CD4-positive, alpha-beta T cell treated with Interleukin-4 for 4 hours (primary cell): ENCODE results near the gene KCTD18.

Experiments used
- DNase-seq: peaks from one replicate; pipeline ENCODE4 v3.0.0-alpha.2; 2020

The KCTD18 gene

DNA sequence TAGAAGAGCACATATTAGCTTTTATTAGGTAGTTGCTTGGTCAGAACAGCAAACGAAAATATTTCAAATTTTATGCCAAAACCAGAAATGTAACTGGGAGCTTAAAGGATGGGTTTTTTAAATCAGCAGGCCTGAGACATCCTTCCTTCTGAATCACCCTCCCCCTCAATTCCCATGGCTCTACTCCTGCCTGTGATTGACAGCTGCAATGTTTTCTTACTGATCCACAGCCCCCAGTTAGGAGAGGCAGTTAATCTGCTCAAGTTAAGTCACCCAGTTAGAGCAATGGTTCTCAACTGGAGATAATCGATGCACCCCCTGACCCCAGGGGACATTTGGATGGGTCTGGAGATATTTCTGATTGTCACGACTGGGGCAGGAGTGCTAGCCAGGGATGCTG, 24.9 kb downstream of the KCTD18 start:
- DNase-seq, result no peak

DNA sequence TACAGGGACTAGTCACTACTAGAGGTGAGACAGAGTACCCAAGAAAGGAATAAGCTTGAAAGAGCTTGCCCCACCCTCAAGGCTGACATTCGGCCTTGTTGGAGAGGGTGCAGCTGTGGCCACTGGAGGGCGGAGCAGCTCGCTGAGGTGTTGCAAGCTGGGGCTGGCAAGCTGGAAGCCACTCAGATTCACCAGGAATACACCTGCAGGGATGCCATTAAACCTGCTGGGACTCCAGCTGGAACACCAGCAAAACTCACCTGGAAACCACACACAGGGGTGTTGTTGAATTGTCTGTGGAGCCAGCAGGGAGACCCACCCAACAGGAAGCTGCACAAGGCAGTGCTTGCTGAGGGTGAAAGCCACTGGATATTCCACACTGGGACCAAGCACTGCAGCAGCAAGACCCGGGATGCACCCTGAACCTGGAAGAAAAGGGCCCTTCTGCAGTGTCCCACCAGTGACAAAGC, 26.1 kb downstream of the KCTD18 start:
- DNase-seq, result no peak

DNA sequence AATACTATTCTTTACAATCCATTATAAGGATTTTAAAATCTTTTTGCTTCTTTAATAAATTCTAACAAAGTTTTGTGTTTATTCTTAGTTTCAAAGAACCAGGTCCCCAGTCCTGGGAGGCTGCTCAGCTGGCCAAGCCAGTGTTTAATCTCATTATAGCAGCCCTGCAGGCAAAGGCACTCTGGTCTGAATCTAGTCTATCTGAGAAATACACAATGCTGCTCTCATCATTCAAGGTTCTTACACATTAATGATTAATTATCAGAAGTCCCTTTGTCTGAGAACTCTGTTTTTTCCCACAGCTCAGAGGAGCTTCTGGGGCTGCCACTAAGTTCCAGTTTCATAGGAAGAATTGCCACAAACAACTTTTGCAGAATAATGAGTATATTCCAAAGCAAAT, 27.7 kb downstream of the KCTD18 start:
- DNase-seq, result no peak

DNA sequence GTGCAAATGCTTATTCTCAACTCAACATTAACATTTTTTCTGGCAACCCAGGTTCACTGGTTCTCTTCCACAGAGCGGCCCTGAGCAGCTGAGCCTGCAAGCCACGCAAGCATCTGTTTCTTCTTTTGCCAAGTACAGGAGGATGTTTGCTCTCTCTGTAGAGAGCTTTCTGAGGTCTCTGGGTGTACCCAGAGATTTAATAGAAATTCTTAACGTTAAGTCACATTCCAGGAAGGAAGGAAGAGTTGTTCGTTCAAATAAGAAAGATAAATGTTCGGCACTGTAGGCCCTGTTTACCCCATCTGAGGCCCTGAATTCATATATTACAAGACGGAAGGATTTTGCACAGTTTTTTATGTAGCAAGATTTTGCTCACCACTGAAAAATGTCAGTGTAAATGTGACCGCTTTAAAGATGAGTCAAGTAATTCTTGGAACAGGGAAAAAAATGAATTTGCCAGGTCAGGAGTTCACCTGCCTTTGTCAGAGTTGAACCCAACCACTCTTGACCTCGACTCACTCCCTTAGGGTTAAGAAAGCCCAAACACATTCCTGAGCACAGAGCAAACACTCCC, 30.1 kb downstream of the KCTD18 start:
- DNase-seq, result no peak

DNA sequence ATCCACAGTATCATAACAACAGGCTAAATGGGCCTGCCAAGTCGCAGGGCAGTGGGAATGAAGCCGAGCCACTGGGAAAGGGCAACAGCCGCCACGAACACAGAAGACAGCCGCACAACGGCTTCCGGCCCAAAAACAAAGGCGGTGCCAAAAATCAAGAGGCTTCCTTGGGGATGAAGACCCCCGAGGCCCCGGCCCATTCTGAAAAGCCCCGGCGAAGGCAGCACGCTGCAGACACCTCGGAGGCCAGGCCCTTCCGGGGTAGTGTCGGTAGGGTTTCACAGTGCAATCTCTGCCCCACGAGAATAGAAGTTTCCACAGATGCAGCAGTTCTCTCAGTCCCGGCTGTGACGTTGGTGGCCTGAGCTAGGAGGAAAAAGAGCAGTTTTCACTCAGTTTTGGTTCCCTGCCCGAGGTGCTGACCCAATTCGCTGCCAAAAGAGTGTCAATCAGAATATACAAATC, 32.2 kb downstream of the KCTD18 start:
- DNase-seq, result no peak

DNA sequence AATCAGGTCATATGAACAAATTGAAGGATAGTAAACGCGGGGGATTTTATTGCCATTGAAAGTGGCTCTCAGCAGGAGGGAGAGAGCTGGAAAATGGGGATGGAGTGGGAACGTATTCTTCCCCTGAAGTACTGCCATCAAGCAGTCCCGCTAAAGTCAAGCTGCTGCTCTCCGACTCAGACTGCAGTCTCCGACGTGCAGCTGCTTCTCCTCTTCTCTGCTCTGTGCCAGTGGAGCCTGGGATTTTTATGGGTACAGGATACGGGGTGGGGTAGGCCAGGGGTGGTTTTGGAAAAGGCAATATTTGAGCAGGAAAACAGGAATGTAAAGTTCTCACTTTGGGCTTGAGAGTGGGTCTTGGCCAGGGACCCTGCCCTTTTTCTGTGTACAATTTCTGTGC, 33.0 kb downstream of the KCTD18 start:
- no peak for DNase-seq

DNA sequence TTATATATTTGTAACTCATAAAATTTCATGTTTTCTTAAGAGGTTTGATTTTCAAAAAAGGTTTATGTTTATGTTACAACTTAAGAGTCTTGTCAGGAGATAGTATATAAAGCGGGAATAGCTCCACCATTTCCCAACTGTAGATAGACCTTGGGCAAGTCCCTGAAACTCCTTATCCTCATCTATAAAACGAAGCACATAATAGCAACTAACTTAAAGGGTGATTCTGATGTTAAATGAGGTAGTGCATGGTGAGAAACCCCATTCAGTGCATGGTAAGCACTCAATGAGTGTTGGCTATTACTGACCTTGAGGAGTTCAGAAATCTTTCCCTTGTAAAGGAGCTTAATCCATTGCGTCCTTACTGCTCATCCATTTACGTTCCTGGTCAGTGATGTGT, 34.1 kb downstream of the KCTD18 start:
- no peak for DNase-seq

DNA sequence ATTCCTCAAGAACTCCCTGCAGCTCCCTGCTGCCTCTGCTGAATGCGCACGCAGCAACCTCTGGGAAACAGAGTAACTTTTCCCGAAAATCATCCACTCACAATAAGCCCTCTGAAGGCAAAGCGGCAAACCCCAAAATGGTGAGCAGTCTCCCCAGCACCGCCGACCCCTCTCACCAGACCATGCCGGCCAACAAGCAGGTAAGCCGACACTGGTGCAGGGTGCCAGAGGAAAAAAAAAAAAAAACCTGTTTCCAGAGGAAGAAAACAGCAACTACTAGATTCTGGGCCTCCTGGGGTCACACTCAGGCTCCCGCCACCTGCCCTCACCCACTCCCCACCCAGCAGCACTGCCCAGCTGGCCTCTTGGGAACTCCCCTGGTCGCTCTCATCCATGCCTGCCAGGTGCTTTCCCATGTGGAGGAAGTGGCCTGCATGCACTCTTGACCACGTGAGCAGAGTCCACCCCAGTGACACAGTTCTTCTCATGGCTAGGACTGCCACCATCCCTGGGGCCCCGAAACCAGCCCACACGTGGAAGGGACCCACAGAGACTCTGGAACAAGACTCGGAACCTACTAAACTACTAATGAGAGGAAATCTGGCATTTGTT, 36.9 kb downstream of the KCTD18 start:
- DNase-seq, result no peak

DNA sequence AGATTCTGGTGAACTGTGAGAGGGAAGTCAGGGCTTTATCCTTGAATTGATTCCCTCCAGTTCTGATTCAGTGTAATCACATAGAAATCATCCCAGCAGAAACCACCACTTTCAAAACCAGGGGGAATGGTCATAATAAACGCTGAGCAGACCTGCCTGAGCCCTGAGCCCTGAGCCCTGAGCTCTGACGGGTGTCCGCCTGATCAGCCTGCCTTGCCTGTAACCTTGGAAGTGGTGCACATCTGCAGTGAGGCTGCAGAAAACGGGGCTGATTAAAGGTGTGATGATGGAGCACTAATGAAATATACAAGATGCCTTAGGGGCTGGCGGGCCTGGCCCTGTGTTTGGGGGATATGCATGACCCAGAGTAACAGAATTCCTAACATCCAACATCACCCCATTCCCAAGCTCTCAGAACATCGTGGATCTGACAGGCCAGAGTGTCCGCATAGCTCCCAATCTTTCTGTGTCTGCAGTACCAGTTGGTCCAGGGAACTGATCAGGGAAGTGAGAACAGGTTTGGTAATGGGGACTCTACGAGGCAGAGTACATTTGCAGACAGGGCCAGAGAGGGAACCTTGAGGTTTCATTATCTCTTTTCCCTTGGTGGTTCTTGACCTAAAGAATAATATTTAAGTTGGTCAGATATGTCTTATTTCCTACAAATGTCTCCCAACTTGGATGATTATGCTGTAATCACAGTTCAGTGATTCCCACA, 37.8 kb downstream of the KCTD18 start:
- no peak for DNase-seq

DNA sequence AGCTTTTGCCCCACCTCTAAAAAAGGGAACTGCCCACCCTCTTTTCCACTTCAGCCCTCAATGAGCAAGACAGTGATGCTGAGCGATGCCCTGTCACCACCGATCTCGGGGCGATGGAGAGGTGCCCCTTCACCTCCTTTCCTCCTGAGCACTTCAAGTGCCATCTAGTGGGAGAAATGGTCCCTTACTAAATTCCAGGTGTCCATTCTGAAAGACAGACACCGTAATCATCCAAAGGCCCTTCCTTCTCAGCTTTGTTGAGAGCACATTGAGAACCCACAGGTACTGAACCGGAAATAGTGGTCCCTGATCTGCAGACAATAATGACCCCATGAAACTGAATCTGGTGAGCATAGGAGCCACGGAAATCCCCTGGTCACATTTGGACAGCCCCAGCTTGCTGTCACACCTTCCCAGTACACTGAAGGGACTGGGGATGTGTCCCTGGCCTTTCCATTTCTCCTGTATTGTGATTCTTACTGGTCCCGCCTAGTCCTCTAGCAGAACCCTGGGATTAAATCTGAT, 38.5 kb downstream of the KCTD18 start:
- DNase-seq, result peak; percentile 53

DNA sequence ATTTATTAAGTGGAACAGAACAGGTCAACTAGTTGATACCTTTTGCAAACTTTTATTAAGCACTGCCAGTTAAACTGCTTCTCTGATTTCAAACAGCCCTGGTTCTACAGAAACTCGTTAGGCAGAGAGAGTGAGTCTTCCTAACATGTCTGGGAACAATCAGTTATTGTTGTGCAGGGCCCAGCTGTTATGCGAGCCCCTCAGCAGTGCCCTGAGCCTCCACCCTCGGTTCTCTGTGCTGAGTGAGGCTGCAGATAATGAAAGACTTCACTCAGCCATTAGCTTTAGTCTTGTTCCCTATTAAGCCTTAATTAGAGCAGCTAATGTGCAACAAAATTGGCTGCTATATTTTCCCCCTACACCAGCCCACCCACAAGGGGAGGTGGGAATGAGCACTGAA, 39.6 kb downstream of the KCTD18 start:
- no peak for DNase-seq

DNA sequence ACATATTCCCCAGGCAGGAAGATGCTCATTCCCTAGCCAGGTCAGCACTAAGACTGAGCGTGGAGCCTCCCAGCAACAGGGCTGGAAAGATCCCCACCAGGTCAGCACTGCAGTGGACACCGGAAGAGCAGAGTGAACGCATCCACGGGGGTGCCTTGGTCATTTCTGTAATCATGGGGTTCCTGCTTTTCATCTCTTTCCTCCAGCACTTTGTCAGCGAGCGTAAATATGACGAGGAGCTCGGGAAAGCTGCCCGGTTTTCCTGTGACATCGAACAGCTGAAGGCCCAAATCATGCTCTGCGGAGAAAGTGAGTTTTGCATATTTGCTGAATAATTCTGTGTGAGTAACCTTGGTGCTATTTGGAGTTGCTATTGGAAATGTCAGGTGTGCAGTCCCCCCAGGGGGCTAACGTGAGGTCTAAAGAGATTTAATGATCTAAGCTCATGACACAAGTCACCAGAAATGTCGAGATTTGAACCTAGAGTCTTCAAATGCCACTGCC, 40.1 kb downstream of the KCTD18 start:
- DNase-seq, result no peak

DNA sequence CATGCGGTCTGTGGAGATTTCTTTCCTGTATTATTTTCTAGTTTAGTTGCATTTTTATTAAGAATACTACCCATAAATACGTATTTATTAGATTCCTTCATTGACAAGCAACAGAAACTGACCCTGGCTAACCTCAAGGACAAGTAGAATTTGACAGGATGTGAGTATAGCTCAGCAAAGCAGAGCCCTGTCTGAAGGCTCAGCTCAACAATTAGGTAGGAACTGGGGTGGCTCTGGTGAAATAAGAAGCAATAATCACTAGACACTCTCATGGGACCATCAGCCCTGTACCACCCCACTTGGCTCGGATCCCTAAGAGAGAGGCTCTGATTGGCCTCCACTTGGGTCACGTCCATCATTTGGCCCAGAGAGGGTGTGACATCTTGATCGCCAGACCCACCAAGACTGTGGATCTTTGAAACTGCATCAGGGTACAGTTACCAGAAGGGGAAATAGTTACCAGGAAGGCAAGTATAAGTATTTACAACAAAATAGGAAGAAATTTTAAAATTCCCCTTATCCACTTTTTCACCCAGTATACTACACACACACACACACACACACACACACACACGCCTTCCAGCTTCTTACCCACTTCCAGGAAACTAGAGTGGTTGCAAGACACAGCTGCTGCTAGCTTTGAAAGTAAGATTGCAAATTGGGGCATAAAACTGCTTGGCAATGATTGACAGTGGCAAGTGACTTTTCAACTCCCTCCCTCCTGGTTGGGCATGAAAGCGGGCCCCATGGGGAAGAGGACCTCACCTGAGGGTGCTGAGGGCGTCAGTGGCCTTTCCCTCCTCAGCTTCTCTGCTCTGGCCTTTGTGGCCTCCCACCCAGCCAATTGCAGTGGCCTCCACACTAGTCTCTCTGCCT, 41.8 kb downstream of the KCTD18 start:
- peak; percentile 45 for DNase-seq

DNA sequence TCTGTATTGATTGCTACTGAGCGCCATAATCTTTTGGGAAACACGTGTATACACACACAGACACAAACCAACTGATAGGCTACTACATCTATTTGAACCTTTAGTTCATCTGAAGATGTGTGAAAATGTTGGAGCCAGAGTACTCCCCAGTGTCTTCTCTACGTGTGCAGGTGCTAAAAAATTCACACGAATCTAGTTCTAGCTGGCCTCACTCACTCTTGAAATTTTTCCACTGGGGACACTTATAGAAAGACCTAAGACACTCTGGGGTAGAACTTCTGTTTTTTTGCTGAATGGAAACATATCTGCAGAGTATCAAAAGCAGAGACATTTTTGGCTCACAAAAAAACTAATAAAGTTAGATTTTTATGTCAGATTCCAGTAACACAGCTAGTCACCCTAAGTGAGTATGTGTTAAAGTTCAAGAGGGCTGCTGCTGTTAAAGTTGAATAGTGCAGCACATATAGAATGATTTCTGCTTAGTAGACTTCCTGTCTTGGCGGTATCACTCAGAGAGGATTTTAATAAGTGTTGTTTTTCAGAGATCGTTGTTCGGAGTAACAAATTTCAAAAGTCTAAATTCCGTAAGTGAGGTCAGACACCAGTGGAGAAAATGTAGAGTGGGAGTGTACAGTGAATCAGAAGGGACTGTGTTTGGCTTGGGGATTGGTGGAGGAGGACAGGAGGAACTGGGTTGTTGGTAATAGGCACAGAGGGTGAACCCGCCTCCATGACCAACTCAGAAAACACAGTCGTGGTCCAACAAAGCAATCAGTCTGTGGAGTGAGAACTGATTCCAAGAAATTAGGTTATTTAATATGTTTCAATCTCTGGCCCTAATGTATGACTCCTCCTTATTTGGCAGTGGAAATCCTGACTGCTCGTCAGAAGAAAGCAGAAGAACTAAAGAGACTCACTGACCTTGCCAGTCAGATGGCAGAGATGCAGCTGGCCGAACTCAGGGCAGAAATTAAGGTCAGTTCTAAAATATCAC, 43.1 kb downstream of the KCTD18 start:
- DNase-seq, result peak; percentile 55

DNA sequence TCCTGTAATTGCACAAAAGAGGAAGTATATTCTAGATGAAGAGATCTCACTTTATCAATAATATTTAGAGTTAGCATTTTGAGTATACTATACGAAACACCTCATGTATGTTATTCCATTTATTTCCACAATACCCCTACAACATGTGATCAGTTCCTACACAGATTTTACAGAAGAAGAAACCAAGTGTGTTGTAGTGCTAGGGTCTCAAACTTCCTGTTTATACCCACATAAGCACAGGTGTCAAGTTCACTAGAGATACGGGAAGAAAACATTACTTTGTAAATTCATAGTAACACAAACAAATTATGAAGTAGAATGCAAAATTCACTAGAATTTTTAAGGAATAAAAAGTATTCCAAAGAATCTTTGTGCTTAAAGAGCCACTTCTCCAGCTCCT, 46.4 kb downstream of the KCTD18 start:
- no peak for DNase-seq

DNA sequence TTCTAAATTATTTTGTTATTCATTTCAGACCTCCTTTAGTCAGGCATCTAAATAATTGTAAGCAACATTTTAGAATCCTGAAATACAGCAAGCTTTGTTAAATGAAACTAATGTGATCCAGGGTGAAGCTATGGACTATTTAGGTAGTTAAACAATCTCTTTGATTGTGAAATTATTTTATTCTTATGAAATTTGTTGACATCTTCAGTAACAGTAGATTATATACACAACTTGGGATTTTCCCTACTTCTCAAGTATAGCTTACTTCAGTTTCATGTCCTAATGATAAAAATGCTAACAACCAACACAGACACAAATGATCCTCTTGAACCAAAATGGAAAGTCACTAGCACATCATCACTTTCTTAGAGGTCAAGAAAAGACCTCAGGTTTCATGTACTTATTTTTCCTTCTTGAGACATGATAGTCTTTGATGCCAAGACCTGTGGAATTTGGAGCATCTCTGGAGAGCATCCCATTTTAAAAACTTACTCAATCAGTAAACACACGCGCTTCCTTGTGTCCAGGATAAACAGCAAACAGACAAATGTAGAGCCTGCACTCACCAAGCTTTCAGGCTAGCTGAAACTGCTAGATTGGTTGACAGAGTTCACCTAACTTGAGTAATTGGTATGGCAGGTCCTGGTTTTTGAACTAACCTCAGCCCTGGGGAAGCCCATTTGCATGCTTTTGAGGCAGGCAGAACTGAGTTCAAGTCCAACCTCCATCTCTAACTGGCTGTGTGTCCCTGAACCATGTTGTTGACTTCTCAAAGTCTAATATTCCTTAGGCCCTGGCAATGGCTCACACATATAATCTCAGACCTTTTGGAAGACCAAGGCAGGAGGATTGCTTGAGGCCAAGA, 47.8 kb downstream of the KCTD18 start:
- DNase-seq, result no peak

DNA sequence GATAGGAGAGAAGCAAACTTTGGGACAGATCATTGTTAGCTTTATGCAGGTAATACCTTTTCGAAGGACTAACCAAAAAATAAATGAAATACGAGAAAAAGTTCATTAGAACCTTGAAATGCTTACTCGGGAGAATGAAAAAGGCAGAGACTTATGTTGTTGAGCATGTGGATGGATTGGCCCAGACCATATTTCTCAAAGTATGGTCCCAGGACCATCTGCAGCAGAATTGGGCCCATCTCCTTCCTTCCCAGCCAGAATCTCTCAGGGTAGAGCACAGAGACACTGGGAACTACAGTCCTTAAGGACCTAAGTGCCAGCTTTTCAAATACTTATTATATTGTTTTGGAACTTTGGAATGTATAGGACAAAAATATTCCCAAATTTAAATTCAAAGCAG, 50.8 kb downstream of the KCTD18 start:
- DNase-seq, result no peak

DNA sequence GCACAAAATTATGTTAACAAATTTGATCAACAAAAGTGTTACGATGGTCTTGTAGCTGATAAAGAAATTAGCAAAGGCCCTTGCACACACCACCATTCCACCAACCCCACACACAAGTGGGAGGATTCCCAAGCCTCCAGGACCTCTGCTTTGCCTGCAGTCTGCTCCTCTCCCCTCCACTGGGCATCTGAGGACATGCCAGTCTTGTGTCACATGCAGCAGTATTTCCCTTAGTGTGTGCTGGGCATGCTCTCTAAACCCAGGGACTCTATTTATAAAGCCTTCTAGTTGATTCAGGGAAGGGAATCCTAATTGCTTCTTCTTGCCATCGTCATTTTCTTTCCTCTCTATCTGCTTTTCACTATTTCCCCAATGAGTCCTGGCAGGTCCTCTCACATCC, 53.3 kb downstream of the KCTD18 start:
- no peak for DNase-seq

DNA sequence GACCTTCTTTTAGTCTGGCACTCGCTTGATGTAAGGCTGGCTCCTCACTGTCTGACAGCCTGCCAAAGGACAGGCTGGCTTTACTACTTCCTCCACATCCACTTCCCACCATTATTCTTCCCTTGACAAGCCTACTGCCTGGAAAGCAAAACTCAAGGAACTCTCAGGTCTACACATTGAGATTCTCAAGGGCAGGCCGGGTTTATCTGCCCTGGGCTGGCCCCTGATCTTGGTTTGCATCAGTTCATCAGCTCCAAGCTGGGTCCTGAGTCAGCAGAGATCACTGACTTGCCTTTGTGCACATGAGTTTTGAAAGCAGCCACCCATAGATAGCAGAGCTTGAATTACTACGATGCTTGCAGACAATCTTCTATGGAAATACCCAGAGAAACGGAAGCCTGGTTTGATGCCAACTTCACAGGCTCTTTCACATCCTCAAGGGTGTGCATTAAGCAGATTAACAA, 53.9 kb downstream of the KCTD18 start:
- DNase-seq, result peak; percentile 25
